Heart right ventricle (tissue), 16 donors: ENCODE measurements around the gene PLEKHG1. TPM values are rescaled to one million over a fixed set of nuclear protein-coding genes. Genes with fewer than 3 reads are reported as not detected.

ENCODE experiments used
- ATAC-seq, 8 donors: fragments of 200-7000 bp; cut with Tn5 transposase; one replicate each; pipeline ENCODE4 v1.9.1; 2020; ENCODE audit warnings: mild to moderate bottlenecking in 8 of 8, moderate library complexity in 8 of 8, moderate number of reproducible peaks in 1 of 8
- DNase-seq, 2 donors: peaks; one replicate each; pipeline ENCODE4 v3.0.0-alpha.2; 2020
- H3K27ac ChIP-seq, 10 donors: fragments of 200-600 bp; sonication (generic) in 2 of 10; one replicate each; pipeline versions ENCODE4 v1.5.0 to v1.8.0; 2020 to 2022; ENCODE audit warnings: mild to moderate bottlenecking in 3 of 10
- H3K27me3 ChIP-seq, 7 donors: fragments of 200-600 bp; one replicate each; pipeline ENCODE4 v1.8.0; 2021 to 2022; ENCODE audit warnings: mild to moderate bottlenecking in 2 of 7
- H3K36me3 ChIP-seq, 9 donors: fragments of 200-600 bp; sonication (generic) in 1 of 9; one replicate each; pipeline versions ENCODE4 v1.5.0 to v1.8.0; 2020 to 2022; ENCODE audit warnings: mild to moderate bottlenecking in 2 of 9
- H3K4me1 ChIP-seq, 9 donors: fragments of 200-600 bp; sonication (generic) in 1 of 9; one replicate each; pipeline versions ENCODE4 v1.5.0 to v1.8.0; 2020 to 2022; ENCODE audit warnings: mild to moderate bottlenecking in 4 of 9
- H3K4me3 ChIP-seq, 10 donors: fragments of 200-600 bp; sonication (generic) in 2 of 10; one replicate each; pipeline versions ENCODE4 v1.5.0 to v1.8.0; 2020 to 2022; ENCODE audit warnings: mild to moderate bottlenecking in 7 of 10, moderate library complexity in 2 of 10
- H3K9me3 ChIP-seq, 11 donors: fragments of 200-600 bp in 10 of 11; sonication (generic) in 2 of 11; one replicate each; pipeline versions ENCODE4 v1.5.0 to v1.8.0; 2013 to 2022; ENCODE audit warnings: mild to moderate bottlenecking in 2 of 11, control low read depth in 1 of 11, moderate library complexity in 1 of 11
- CTCF ChIP-seq, 9 donors: fragments of 200-600 bp; sonication (generic) in 2 of 9; IDR thresholded peaks; one replicate each; pipeline versions ENCODE4 v1.5.0 to v1.8.0; 2021 to 2022; ENCODE audit warnings: antibody characterized with exemption in 9 of 9, mild to moderate bottlenecking in 5 of 9, moderate library complexity in 1 of 9
- WGBS, 2 donors: extraction: QIAGEN DNeasy Blood & Tissue Kit; methylation state at CpG; one replicate each; pipeline ENCODE4 v1.1.7; 2013; ENCODE audit warnings: inconsistent platforms in 1 of 2; 5-methylcytosine and 5-hydroxymethylcytosine counted together
- intact Hi-C, 10 donors: fragments of 100-400 bp; cut with DNase I; formaldehyde crosslinking; loops; one replicate each; pipeline versions ENCODE4 v1.11.1 to v1.14.2; 2022
- polyA plus RNA-seq, 2 donors: library from polyadenylated mRNA; stranded (reverse); fragments of 200-250 nt; gene quantifications; one replicate each; pipeline ENCODE4 v1.2.3, GENCODE V29; 2013
- total RNA-seq, 10 donors: library from RNA; stranded (reverse); fragmentation: NEBNext Ultra II Directional in 3 of 10; extraction: Animal tissue kit (Norgen Biotek cat#: 25700) in 3 of 10; gene quantifications; one replicate each; pipeline versions ENCODE4 v1.2.1 to v1.2.4, GENCODE V29; 2021 to 2023
- donor health status: Arrhythmogenic right ventricular cardiomyopathy.
- donor health status: ischemic (EF 13 %, LVEDD 7.1; RV severe dilation, severe dysfunction).
- donor health status: healthy with polysubstance abuse.
- donor health status: DM: no; HTN: yes; CAD: no.
- donor health status: DM: no; HTN: no; CAD: no.
- donor health status: ischemic (EF 25% LVEDD 6.9; RV normal size, moderate dysfunction).
- donor health status: ischemic (EF 25% LVEDD 5.7; RV mildly dilated, moderate dysfunction).
- donor health status: healthy.
- donor health status: DM: yes; HTN: yes; CAD: no.
- donor health status: Ischemic cardiomyopathy.
- donor health status: ischemic (EF 35%, LVEDD 5.7; RV mildly dilated, moderate dysfunction).
- donor health status: nonischemic (EF 11% LVEDD 7.7; RV severe dilation, severe dysfunction).
- donor health status: DM: yes; HTN: yes; CAD: no.
- donor health status: PGD.
- donor health status: ischemic (EF 29% LVEDD 5.4; RV normal size, mild dysfunction).
- donor health status: nonischemic (EF 23%, LVEDD 6.1; RV moderate dilation, normal function).

Gene PLEKHG1
- total and polyA plus RNA-seq, 12 donors, result 2.6 to 22.2 (median 8.8) TPM

GRCh38 chr6:150567380-150567779 is 32.3 kb upstream of the PLEKHG1 start:
- DNase-seq (no peak), ATAC-seq (no peak)
- intact Hi-C loops, result no loop called here
- Histone ChIP-seq H3K27me3 (peaks cover 0 to 14% (median 0%) of the 10 kb centered on the region in 7 donors), H3K4me1 (peaks cover 0 to 10% (median 0%) of the 10 kb centered on the region in 9 donors), H3K9me3 (peaks cover 0 to 6% (median 0%) of the 10 kb centered on the region in 11 donors), H3K27ac (no peak overlapping the region), H3K36me3 (no peaks in the 10 kb centered on the region), H3K4me3 (no peak overlapping the region)
- TF ChIP-seq CTCF (IDR thresholded peaks at IDR 0.05), result no peak
- 71 to 75% methylated on average over 3 of the region's 3 CpGs for WGBS, 2 donors

- Histone ChIP-seq H3K4me1 (peaks cover 0 to 13% (median 0%) of the 10 kb centered on the region in 9 donors), H3K27me3 (peaks cover 0 to 14% (median 0%) of the 10 kb centered on the region in 7 donors), H3K9me3 (peaks cover 0 to 6% (median 0%) of the 10 kb centered on the region in 11 donors), H3K27ac (no peak overlapping the region), H3K36me3 (no peaks in the 10 kb centered on the region), H3K4me3 (no peak overlapping the region)
- DNase-seq (peak; percentile 30), ATAC-seq (peak in 7 of 8 donors; percentile 73 to 97 (median 87))
- no peak for TF ChIP-seq CTCF (IDR thresholded peaks at IDR 0.05)
- intact Hi-C loops, result no loop called here
- WGBS, 2 donors, result 47 to 64% methylated on average over 3 of the region's 3 CpGs
Observed at GRCh38 chr6:150567823-150568383, 31.8 kb upstream of the PLEKHG1 start.

GRCh38 chr6:150568560-150568959 is 31.1 kb upstream of the PLEKHG1 start:
- H3K4me1 ChIP-seq, result peaks cover 0 to 17% (median 0%) of the 10 kb centered on the region in 9 donors
- H3K36me3 ChIP-seq, result no peaks in the 10 kb centered on the region
- no peak for DNase-seq
- H3K4me3 ChIP-seq, result no peak overlapping the region
- ATAC-seq, result no peak
- peaks cover 0 to 6% (median 0%) of the 10 kb centered on the region in 11 donors for H3K9me3 ChIP-seq
- H3K27me3 ChIP-seq, result peaks cover 0 to 14% (median 3%) of the 10 kb centered on the region in 7 donors
- intact Hi-C loops, result no loop called here
- no peak for TF ChIP-seq CTCF (IDR thresholded peaks at IDR 0.05)
- WGBS, 2 donors, result 91 to 95% methylated on average over 3 of the region's 3 CpGs
- no peak overlapping the region for H3K27ac ChIP-seq

- Histone ChIP-seq H3K4me3 (no peak overlapping the region), H3K4me1 (peaks cover 0 to 19% (median 0%) of the 10 kb centered on the region in 9 donors), H3K27me3 (peaks cover 0 to 20% (median 3%) of the 10 kb centered on the region in 7 donors), H3K9me3 (peaks cover 0 to 6% (median 0%) of the 10 kb centered on the region in 11 donors), H3K36me3 (no peaks in the 10 kb centered on the region), H3K27ac (no peak overlapping the region)
- WGBS, 2 donors, result 90 to 93% methylated on average over 2 of the region's 2 CpGs
- intact Hi-C loops, result no loop called here
- TF ChIP-seq CTCF (IDR thresholded peaks at IDR 0.05), result no peak
- DNase-seq (no peak), ATAC-seq (no peak)
Observed at GRCh38 chr6:150569161-150569560, 30.5 kb upstream of the PLEKHG1 start.
